Stomach (tissue), 9 donors: Measurements from ENCODE around the gene GM2A. TPM values are rescaled to one million over a fixed set of nuclear protein-coding genes. Genes with fewer than 3 reads are reported as not detected.
"Not testable (repeated sequence)": the region's sequence is repeated elsewhere in the genome, so short reads cannot be mapped to it uniquely, and the experiment has no call there.

Experiments
- DNase-seq, 2 donors: peaks; one replicate each; pipeline versions ENCODE4 v3.0.0 to v3.0.0-alpha.2; 2013 to 2019
- H3K27ac ChIP-seq, 5 donors: fragments of 200-600 bp in 4 of 5; sonication (generic) in 4 of 5; one replicate each; pipeline ENCODE4 v1.5.1; 2013 to 2019; ENCODE audit warnings: mild to moderate bottlenecking in 1 of 5, moderate library complexity in 1 of 5
- H3K27me3 ChIP-seq, 3 donors: fragments of 200-600 bp; sonication (generic); one replicate each; pipeline ENCODE4 v1.5.1; 2017 to 2019; ENCODE audit warnings: mixed run types in 1 of 3
- H3K36me3 ChIP-seq, 4 donors: fragments of 200-600 bp; sonication (generic); 1 replicate in 3 of 4; 2 replicates in 1 of 4; pipeline ENCODE4 v1.5.1; 2016 to 2019
- H3K4me1 ChIP-seq, 4 donors: fragments of 200-600 bp; sonication (generic); one replicate each; pipeline ENCODE4 v1.5.1; 2016 to 2019
- H3K4me3 ChIP-seq, 4 donors: fragments of 200-600 bp; sonication (generic) in 3 of 4; one replicate each; pipeline ENCODE4 v1.5.1; 2016 to 2019; ENCODE audit warnings: mild to moderate bottlenecking in 1 of 4
- H3K9me3 ChIP-seq, 4 donors: fragments of 200-600 bp; sonication (generic); one replicate each; pipeline ENCODE4 v1.5.1; 2016 to 2019
- EP300 ChIP-seq: sonication (generic); formaldehyde crosslinking; IDR thresholded peaks from one replicate; pipeline ENCODE4 v1.6.1; 2017; ENCODE audit warnings: antibody characterized with exemption
- POLR2A ChIP-seq, 4 donors: fragments of 450-650 bp; IDR thresholded peaks; one replicate each; pipeline ENCODE4 v1.6.1; 2016; ENCODE audit warnings: antibody characterized with exemption in 4 of 4, control low read depth in 2 of 4, mild to moderate bottlenecking in 1 of 4, moderate library complexity in 1 of 4
- POLR2AphosphoS5 ChIP-seq, 3 donors: sonication (generic); formaldehyde crosslinking; IDR thresholded peaks; one replicate each; pipeline ENCODE4 v1.6.1; 2016; ENCODE audit warnings: antibody characterized with exemption in 3 of 3
- WGBS, 5 donors: extraction: QIAGEN DNeasy Blood & Tissue Kit in 3 of 5; methylation state at CpG; one replicate each; pipeline versions ENCODE4 v1.1.5 to v1.1.7; 2013 to 2018; 5-methylcytosine and 5-hydroxymethylcytosine counted together
- intact Hi-C: fragments of 100-400 bp; cut with DNase I; formaldehyde crosslinking; loops from one replicate; pipeline ENCODE4 v1.15.1; 2023; ENCODE audit warnings: low total_unique reads
- polyA plus RNA-seq, 3 donors: library from polyadenylated mRNA; stranded (reverse); fragments of 200-250 nt; gene quantifications; one replicate each; pipeline ENCODE4 v1.2.3, GENCODE V29; 2013
- total RNA-seq, 5 donors: library from RNA; depleted of rRNA; stranded (reverse); fragments of >200 nt; gene quantifications; one replicate each; pipeline versions ENCODE4 v1.1.0 to v1.2.3, GENCODE V29; 2014 to 2016
- TF ChIP-seq, protein P1 (sequence below), 7 experiments: fragments of 450-650 bp in 4 of 7; fragments of 200-600 bp in 3 of 7; sonication (generic) in 3 of 7; IDR thresholded peaks; one replicate each; pipeline ENCODE4 v1.5.1; 2016 to 2019; ENCODE audit warnings: antibody characterized with exemption in 7 of 7, control low read depth in 2 of 7, mild to moderate bottlenecking in 1 of 7
- donor health status: healthy with polysubstance abuse.
- donor health status: Bipolar disorder and iron deficiency.
- donor health status: healthy.

GM2A gene
- total and polyA plus RNA-seq, 8 donors: 3.2 to 57.2 (median 17.6) TPM

GRCh38 chr5:151234476-151235238, 18.3 kb upstream of the GM2A start:
- no peaks in the 10 kb centered on the region for H3K27me3 ChIP-seq
- peaks cover 8 to 32% (median 22%) of the 10 kb centered on the region in 4 donors for H3K4me1 ChIP-seq
- peak; percentile 10 to 53 (median 24) for TF ChIP-seq POLR2AphosphoS5 (IDR thresholded peaks at IDR 0.05)
- TF ChIP-seq EP300: no peak
- TF ChIP-seq POLR2A (IDR thresholded peaks at IDR 0.05): no peak
- TF ChIP-seq, protein P1, sequence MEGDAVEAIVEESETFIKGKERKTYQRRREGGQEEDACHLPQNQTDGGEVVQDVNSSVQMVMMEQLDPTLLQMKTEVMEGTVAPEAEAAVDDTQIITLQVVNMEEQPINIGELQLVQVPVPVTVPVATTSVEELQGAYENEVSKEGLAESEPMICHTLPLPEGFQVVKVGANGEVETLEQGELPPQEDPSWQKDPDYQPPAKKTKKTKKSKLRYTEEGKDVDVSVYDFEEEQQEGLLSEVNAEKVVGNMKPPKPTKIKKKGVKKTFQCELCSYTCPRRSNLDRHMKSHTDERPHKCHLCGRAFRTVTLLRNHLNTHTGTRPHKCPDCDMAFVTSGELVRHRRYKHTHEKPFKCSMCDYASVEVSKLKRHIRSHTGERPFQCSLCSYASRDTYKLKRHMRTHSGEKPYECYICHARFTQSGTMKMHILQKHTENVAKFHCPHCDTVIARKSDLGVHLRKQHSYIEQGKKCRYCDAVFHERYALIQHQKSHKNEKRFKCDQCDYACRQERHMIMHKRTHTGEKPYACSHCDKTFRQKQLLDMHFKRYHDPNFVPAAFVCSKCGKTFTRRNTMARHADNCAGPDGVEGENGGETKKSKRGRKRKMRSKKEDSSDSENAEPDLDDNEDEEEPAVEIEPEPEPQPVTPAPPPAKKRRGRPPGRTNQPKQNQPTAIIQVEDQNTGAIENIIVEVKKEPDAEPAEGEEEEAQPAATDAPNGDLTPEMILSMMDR (IDR thresholded peaks at IDR 0.05): no peak
- peak overlapping the region in 2 of 4 donors; percentile 4 to 9 for H3K4me3 ChIP-seq
- DNase-seq: peak; percentile 60 to 82
- intact Hi-C loops: no loop called here
- H3K36me3 ChIP-seq: no peaks in the 10 kb centered on the region
- H3K27ac ChIP-seq: peak overlapping the region in 3 of 5 donors; percentile 43 to 70 (median 65)
- 30 to 37% (median 36%) methylated on average over 17 of the region's 17 CpGs for WGBS, 5 donors
- no peaks in the 10 kb centered on the region for H3K9me3 ChIP-seq

GRCh38 chr5:151235239-151235571, 17.8 kb upstream of the GM2A start:
- peak overlapping the region in 1 of 4 donors; percentile 4 for H3K4me3 ChIP-seq
- intact Hi-C loops, DNase-seq: not testable (repeated sequence)

DNA sequence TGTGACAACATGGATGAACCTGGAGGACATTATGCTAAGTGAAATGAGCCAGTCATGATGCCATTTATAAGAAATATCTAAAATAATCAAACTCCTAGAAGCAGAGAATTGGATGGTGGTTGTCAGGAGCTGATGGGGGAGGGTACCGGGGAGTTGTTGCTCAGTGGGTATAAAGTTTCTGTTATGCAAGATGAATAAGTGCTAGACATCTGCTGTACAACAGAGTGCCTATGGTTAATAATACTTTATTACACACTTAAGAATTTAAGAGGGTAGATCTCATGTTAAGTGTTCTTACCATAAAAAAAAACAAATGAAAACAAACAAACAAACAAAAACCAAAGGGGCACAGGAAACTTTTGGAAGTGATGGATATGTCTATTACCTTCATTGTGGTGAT, 16.1 kb upstream of the GM2A start:
- Histone ChIP-seq H3K27ac (no peak overlapping the region), H3K4me3 (no peak overlapping the region), H3K27me3 (no peaks in the 10 kb centered on the region), H3K9me3 (no peaks in the 10 kb centered on the region), H3K4me1 (peaks cover 8 to 32% (median 22%) of the 10 kb centered on the region in 4 donors), H3K36me3 (no peaks in the 10 kb centered on the region)
- TF ChIP-seq, protein P1 (IDR thresholded peaks at IDR 0.05): no peak
- TF ChIP-seq POLR2AphosphoS5 (IDR thresholded peaks at IDR 0.05) (no peak), POLR2A (IDR thresholded peaks at IDR 0.05) (no peak), EP300 (no peak)
- DNase-seq: no peak
- WGBS, 5 donors: 95 to 96% (median 96%) methylated on average over 1 of the region's 1 CpG
- intact Hi-C loops: no loop called here

More at GRCh38 chr5:151235239-151235571, 17.8 kb upstream of the GM2A start:
- not testable (repeated sequence) for H3K9me3 ChIP-seq, H3K36me3 ChIP-seq, H3K27me3 ChIP-seq
- WGBS, 5 donors: 87 to 95% (median 93%) methylated on average over 6 of the region's 6 CpGs
- Histone ChIP-seq H3K4me1 (peaks cover 8 to 32% (median 22%) of the 10 kb centered on the region in 4 donors), H3K27ac (peak overlapping the region in 3 of 5 donors; percentile 43 to 70 (median 65))

DNA sequence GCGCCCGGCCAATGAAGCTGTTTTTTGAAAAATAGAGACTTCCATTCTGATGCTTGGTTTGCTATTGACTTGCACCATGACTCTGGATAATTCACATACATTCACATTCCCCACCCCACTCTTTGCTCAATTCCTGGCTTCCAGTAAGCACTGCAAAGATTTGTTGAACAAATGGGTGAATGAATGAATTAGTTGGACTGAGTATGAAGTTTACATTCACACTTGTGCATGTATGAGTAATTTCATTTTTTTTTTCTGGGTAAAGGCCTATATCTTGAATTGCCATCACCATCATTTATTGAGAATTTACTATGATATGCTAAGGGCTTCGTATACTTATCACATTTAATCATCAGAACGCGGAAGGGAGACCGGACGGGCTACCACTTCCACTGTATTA, 15.3 kb upstream of the GM2A start:
- Histone ChIP-seq H3K27ac (peak overlapping the region in 4 of 5 donors; percentile 60 to 85 (median 66)), H3K9me3 (no peaks in the 10 kb centered on the region), H3K36me3 (no peaks in the 10 kb centered on the region), H3K4me1 (peaks cover 8 to 32% (median 22%) of the 10 kb centered on the region in 4 donors), H3K4me3 (peak overlapping the region in 1 of 4 donors; percentile 12), H3K27me3 (no peaks in the 10 kb centered on the region)
- intact Hi-C loops: no loop called here
- TF ChIP-seq POLR2AphosphoS5 (IDR thresholded peaks at IDR 0.05) (no peak), POLR2A (IDR thresholded peaks at IDR 0.05) (no peak), EP300 (no peak)
- TF ChIP-seq, protein P1 (IDR thresholded peaks at IDR 0.05): no peak
- DNase-seq: no peak
- WGBS, 5 donors: 59 to 86% (median 77%) methylated on average over 7 of the region's 7 CpGs

- DNase-seq: peak in 1 of 2 donors; percentile 60
- TF ChIP-seq EP300 (no peak), POLR2A (IDR thresholded peaks at IDR 0.05) (no peak), POLR2AphosphoS5 (IDR thresholded peaks at IDR 0.05) (no peak)
- TF ChIP-seq, protein P1 (IDR thresholded peaks at IDR 0.05): no peak
- WGBS, 5 donors: 28 to 49% (median 40%) methylated on average over 14 of the region's 14 CpGs
- Histone ChIP-seq H3K4me1 (peaks cover 8 to 32% (median 22%) of the 10 kb centered on the region in 4 donors), H3K9me3 (no peaks in the 10 kb centered on the region), H3K27me3 (no peaks in the 10 kb centered on the region), H3K36me3 (no peaks in the 10 kb centered on the region), H3K27ac (peak overlapping the region in 4 of 5 donors; percentile 60 to 85 (median 66)), H3K4me3 (peak overlapping the region; percentile 12 to 29 (median 22))
- intact Hi-C loops: no loop called here
Measured at GRCh38 chr5:151238303-151238741, 14.7 kb upstream of the GM2A start.
